K562 (cell line): Measurements from ENCODE around the gene ADD1. TPM values are rescaled to one million over a fixed set of nuclear protein-coding genes. Genes with fewer than 3 reads are reported as not detected.

Source experiments
- ATAC-seq: fragments of 200-7000 bp; cut with Tn5 transposase; 3 replicates; pipeline ENCODE4 v1.9.1; 2020; ENCODE audit warnings: moderate library complexity
- BruUV-seq: library from RNA; stranded (reverse); fragments of 400-500 nt; replicated peaks from 2 replicates; lab custom pipeline; 2021; lab: Mats Ljungman, UMichigan
- CTCF ChIA-PET: fragments of 300-600 bp; formaldehyde crosslinking; extraction: SDS; loops from one replicate; lab custom pipeline; 2021; ENCODE audit warnings: low intra/inter-chr PET ratio; lab: Yijun Ruan, JAX
- POLR2A ChIA-PET: fragments of 300-600, 350-650 bp; sonication (Branson Sonifier 250); formaldehyde crosslinking; extraction: SDS; loops from one replicate; lab custom pipeline; 2021; ENCODE audit warnings: antibody characterized with exemption, inconsistent platforms; lab: Yijun Ruan, JAX
- DNase-seq, 4 experiments: peaks; one replicate each; pipeline versions ENCODE4 v3.0.0 to v3.0.0-alpha.2; 2011 to 2018; ENCODE audit warnings: low spot score in 3 of 4, mixed read lengths in 3 of 4; ENCODE audit errors: extremely low read depth in 1 of 4
- FAIRE-seq: peaks from 2 replicates; lab custom pipeline; 2011; peaks lifted over from hg19 to GRCh38; lab: Jason Lieb, UNC
- H2AFZ ChIP-seq: 2 replicates; pipeline ENCODE4 v1.6.0; 2011; ENCODE audit warnings: low read depth, low read length, control low read depth, inconsistent platforms
- H3K27ac ChIP-seq: fragments of 200-600 bp; 3 replicates; pipeline ENCODE4 v1.8.0; 2011; ENCODE audit warnings: low read depth, mild to moderate bottlenecking, control low read depth, inconsistent platforms, low read length, moderate library complexity, mixed read lengths; ENCODE audit errors: extremely low read depth
- H3K27me3 ChIP-seq, 2 experiments: fragments of 300-600 bp in 1 of 2; 2 replicates in 1 of 2; 3 replicates in 1 of 2; pipeline versions ENCODE4 v1.6.0 to v1.8.0; 2011; ENCODE audit warnings: inconsistent platforms in 2 of 2, low read length in 2 of 2, mild to moderate bottlenecking in 1 of 2, mixed read lengths in 1 of 2, moderate library complexity in 1 of 2; ENCODE audit not compliant: control insufficient read depth in 2 of 2, insufficient read depth in 2 of 2
- H3K36me3 ChIP-seq: fragments of 300-600 bp; 3 replicates; pipeline ENCODE4 v1.8.0; 2011; ENCODE audit warnings: mild to moderate bottlenecking, low read length, inconsistent platforms; ENCODE audit not compliant: control insufficient read depth, insufficient read depth
- H3K4me1 ChIP-seq, 2 experiments: fragments of 200-600 bp in 1 of 2; replicated peaks in 1 of 2; 2 replicates in 1 of 2; 3 replicates in 1 of 2; pipeline versions ENCODE4 v1.5.1 to v1.8.0; 2011; ENCODE audit warnings: inconsistent platforms in 2 of 2, low read length in 2 of 2, mild to moderate bottlenecking in 1 of 2, mixed read lengths in 1 of 2, moderate library complexity in 1 of 2; ENCODE audit not compliant: control insufficient read depth in 2 of 2, insufficient read depth in 2 of 2
- H3K4me2 ChIP-seq: 2 replicates; pipeline ENCODE4 v1.6.1; 2011; ENCODE audit warnings: low read length, control low read depth, inconsistent platforms, mixed read lengths; ENCODE audit not compliant: insufficient read depth
- H3K4me3 ChIP-seq: fragments of 200-600 bp; sonication (generic), shearing (Covaris generic); 2 replicates; pipeline ENCODE4 v1.5.1; 2016; ENCODE audit warnings: control low read depth, inconsistent platforms
- H3K79me2 ChIP-seq: fragments of 200-600 bp; 3 replicates; pipeline ENCODE4 v1.8.0; 2011; ENCODE audit warnings: low read length, inconsistent platforms; ENCODE audit not compliant: control insufficient read depth, insufficient read depth
- H3K9ac ChIP-seq, 2 experiments: 2 replicates each; pipeline versions ENCODE4 v1.6.0 to v1.6.1; 2011; ENCODE audit warnings: low read depth in 2 of 2, low read length in 2 of 2, control low read depth in 1 of 2, inconsistent platforms in 1 of 2, mild to moderate bottlenecking in 1 of 2, mixed read lengths in 1 of 2; ENCODE audit not compliant: insufficient read depth in 1 of 2
- H3K9me1 ChIP-seq: one replicate; pipeline ENCODE4 v1.6.0; 2011; ENCODE audit warnings: inconsistent platforms, mild to moderate bottlenecking, low read length, moderate library complexity; ENCODE audit not compliant: control insufficient read depth, insufficient read depth
- H3K9me3 ChIP-seq: replicated peaks from 2 replicates; pipeline ENCODE4 v1.5.1; 2011; ENCODE audit warnings: low read depth, low read length, inconsistent platforms; ENCODE audit not compliant: control insufficient read depth, insufficient read depth
- H4K20me1 ChIP-seq: replicated peaks from 2 replicates; pipeline ENCODE4 v1.6.1; 2011; ENCODE audit warnings: low read length, inconsistent platforms, mixed read lengths; ENCODE audit not compliant: control insufficient read depth, insufficient read depth
- JUND ChIP-seq, 2 experiments: IDR thresholded peaks; 2 replicates in 1 of 2; 3 replicates in 1 of 2; pipeline ENCODE4 v1.6.1; 2011; ENCODE audit warnings: borderline replicate concordance in 2 of 2, low read depth in 2 of 2, low read length in 2 of 2, improper control_type of control experiment in 1 of 2, missing biosample characterization in 1 of 2, missing genetic modification characterization in 1 of 2, missing genetic modification reagents in 1 of 2
- OTX1 ChIP-seq: fragments of 450-650 bp; formaldehyde crosslinking; IDR thresholded peaks from 2 replicates; pipeline ENCODE4 v1.4.0; 2022; ENCODE audit warnings: mild to moderate bottlenecking
- ZNF384 ChIP-seq: IDR thresholded peaks from 2 replicates; pipeline ENCODE4 v1.6.1; 2012; ENCODE audit warnings: low read depth, low read length, improper control_type of control experiment
- WGBS: fragments of 100-300 bp; shearing (Covaris generic); methylation state at CpG from one replicate; pipeline ENCODE4 v1.1.6; 2016; ENCODE audit warnings: low coverage, mixed read lengths; ENCODE audit not compliant: insufficient coverage; ENCODE audit errors: missing lambda C conversion rate; 5-methylcytosine and 5-hydroxymethylcytosine counted together
- in situ Hi-C: fragments of 300-500 bp; cut with MboI; formaldehyde crosslinking; loops from 4 replicates; pipeline ENCODE4 v1.15.0; 2018; ENCODE audit warnings: inconsistent platforms, mixed read lengths
- intact Hi-C: fragments of 100-400 bp; cut with micrococcal nuclease; formaldehyde crosslinking; loops from 2 replicates; pipeline ENCODE4 v1.14.2; 2022
- polyA plus RNA-seq, 8 experiments: library from polyadenylated mRNA; depleted of rRNA in 4 of 8; stranded (reverse) in 5 of 8; unstranded in 3 of 8; fragments of >200 nt; fragmentation: Nextera tagmentation in 2 of 8; fragmentation: Illumina TruSeq in 1 of 8; extraction: Ambion mirVana in 2 of 8; extraction: Trizol in 1 of 8; gene quantifications; 2 replicates each; pipeline versions ENCODE4 v1.2.1 to v1.2.3, GENCODE V29; 2011 to 2014; ENCODE audit warnings: inconsistent platforms in 1 of 8, missing spikeins in 1 of 8
- total RNA-seq, 7 experiments: library from RNA; depleted of rRNA in 6 of 7; stranded (reverse); fragments of >200 nt in 6 of 7; fragmentation: Illumina TruSeq in 2 of 7; extraction: Trizol in 2 of 7; gene quantifications; 2 replicates each; pipeline versions ENCODE4 v1.2.1 to v1.2.3, GENCODE V29; 2011 to 2021; ENCODE audit warnings: low replicate concordance in 1 of 7

ADD1 gene
- total and polyA plus RNA-seq, 9 of the 15 experiments (the other 6 are each of a cell fraction or from before 2014, with no cell fraction given) = 17.5 to 153 (median 74.0) TPM

DNA sequence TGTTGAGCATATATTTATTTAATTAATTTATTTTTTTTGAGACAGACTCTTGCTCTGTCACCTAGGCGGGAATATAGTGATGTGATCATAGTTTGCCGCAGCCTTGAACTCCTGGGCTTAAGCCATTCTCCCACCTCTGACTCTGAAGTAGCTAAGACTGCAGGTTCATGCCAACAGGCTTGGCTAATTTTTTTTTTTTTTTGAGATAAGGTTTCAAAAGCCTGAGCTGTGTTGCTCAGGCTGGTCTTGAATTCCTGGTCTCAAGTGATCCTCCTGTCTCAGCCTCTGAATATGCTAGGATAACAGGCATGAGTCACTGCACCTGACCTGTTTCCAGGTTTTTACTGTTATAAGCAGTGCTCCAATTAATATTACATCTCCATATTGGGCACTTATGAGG is 4.8 kb downstream of the ADD1 start:
- Histone ChIP-seq H3K27me3 (no peaks in the 10 kb centered on the region), H3K27ac (no peak overlapping the region), H3K9me3 (no peaks in the 10 kb centered on the region), H2AFZ (no peak overlapping the region), H3K4me1 (peaks cover 31 to 33% of the 10 kb centered on the region in 2 experiments), H3K36me3 (peaks cover under 1% of the 10 kb centered on the region; the same call in 1 of the 3 replicates), H3K9ac (no peak overlapping the region), H3K4me2 (no peak overlapping the region), H3K9me1 (no peaks in the 10 kb centered on the region), H3K4me3 (no peak overlapping the region), H3K79me2 (peaks cover 83% of the 10 kb centered on the region), H4K20me1 (peaks cover 23% of the 10 kb centered on the region; the same call in 1 of the 2 replicates)
- POLR2A ChIA-PET = interaction anchor here (1.0 to 1.3 kb wide), 2 partner anchors 16 to 25 kb away, joined by 3 read pairs; no protein-coding TSS in a partner anchor
- in situ Hi-C loops = no loop called here
- BruUV-seq = no TSS peak
- CTCF ChIA-PET = no interaction called here
- intact Hi-C loops = no loop called here
- 68% methylated on average over 2 of the region's 2 CpGs for WGBS
- ATAC-seq (no peak), FAIRE-seq (no peak), DNase-seq (peak in 1 of 4 experiments; percentile 44)
- TF ChIP-seq JUND (IDR thresholded peaks at IDR 0.05; ENCODE audit: borderline replicate concordance, low read depth, low read length) (no peak), JUND (tag; IDR thresholded peaks at IDR 0.05; ENCODE audit: borderline replicate concordance, low read depth, low read length) (0 out of 3 replicates have a peak, but pooled peaks have one; percentile 18), ZNF384 (peak; percentile 69), OTX1 (no peak)
